HG02885 (cell line): ENCODE results near the gene ABCG5.

ENCODE experiments used
- ATAC-seq: cut with Tn5 transposase; IDR thresholded peaks from one replicate; pipeline ENCODE4 v1.9.1; 2021; ENCODE audit warnings: mild to moderate bottlenecking; ENCODE audit not compliant: unreplicated experiment, poor library complexity

ABCG5 gene

GRCh38 chr2:43845181-43845580 lies 6.5 kb upstream of the ABCG5 start:
- no peak for ATAC-seq

- no peak for ATAC-seq
Measured at GRCh38 chr2:43842866-43843226, 4.2 kb upstream of the ABCG5 start.

GRCh38 chr2:43841949-43842865 lies 3.6 kb upstream of the ABCG5 start:
- ATAC-seq, result no peak

GRCh38 chr2:43840965-43841364 lies 2.3 kb upstream of the ABCG5 start:
- ATAC-seq, result no peak

- no peak for ATAC-seq
Measured at GRCh38 chr2:43839776-43840564, 1.3 kb upstream of the ABCG5 start.

- ATAC-seq, result no peak
Measured at GRCh38 chr2:43837831-43838559, 644 bp downstream of the ABCG5 start.

- ATAC-seq, result no peak
Measured at GRCh38 chr2:43837033-43837432, 1.6 kb downstream of the ABCG5 start.

GRCh38 chr2:43832457-43832856 lies 6.2 kb downstream of the ABCG5 start:
- ATAC-seq, result no peak

- ATAC-seq, result no peak
Measured at GRCh38 chr2:43831543-43832294, 6.9 kb downstream of the ABCG5 start.

- no peak for ATAC-seq
Measured at GRCh38 chr2:43826305-43827250, 12.1 kb downstream of the ABCG5 start.

- ATAC-seq, result no peak
Measured at GRCh38 chr2:43825841-43826240, 12.8 kb downstream of the ABCG5 start.

GRCh38 chr2:43824951-43825493 lies 13.6 kb downstream of the ABCG5 start:
- no peak for ATAC-seq

- no peak for ATAC-seq
Measured at GRCh38 chr2:43824512-43824911, 14.1 kb downstream of the ABCG5 start.

- ATAC-seq, result no peak
Measured at GRCh38 chr2:43823751-43824150, 14.9 kb downstream of the ABCG5 start.

- ATAC-seq, result no peak
Measured at GRCh38 chr2:43822839-43823238, 15.8 kb downstream of the ABCG5 start.

- no peak for ATAC-seq
Measured at GRCh38 chr2:43819491-43820163, 19.0 kb downstream of the ABCG5 start.

- no peak for ATAC-seq
Measured at GRCh38 chr2:43818761-43819160, 19.9 kb downstream of the ABCG5 start.

- ATAC-seq, result no peak
Measured at GRCh38 chr2:43814711-43815110, 23.9 kb downstream of the ABCG5 start.
